Measurements from ENCODE around the gene CUL7.
A peak's percentile ranks its signal among the peaks of the same experiment; 100 is the strongest.

Gene CUL7

GRCh38 chr6:43075670-43076463 is 22.2 kb upstream of the CUL7 start, which contains the start of gene PTK7:
TSS of gene PTK7 (plus strand) at chr6:43076314. CDS start at chr6:43076489, 175 bp downstream.
- Histone ChIP-seq H3K27me3 (ENCODE audit: insufficient read depth, low read length, poor library complexity) (no peaks in the 10 kb centered on the region), H3K4me3 (ENCODE audit: low read depth in 1 of 2, low read length in 2 of 2) (peak within 1 kb of the TSS; percentile 96 to 98), H3K9ac (ENCODE audit: low read depth, low read length) (peak within 1 kb of the TSS; percentile 99), H3K36me3 (ENCODE audit: insufficient read depth, low read length) (peaks cover 14% of the 10 kb centered on the region), H3K4me2 (ENCODE audit: insufficient read depth, low read length) (peak within 1 kb of the TSS; percentile 95), H4K20me1 (ENCODE audit: insufficient read depth, low read length) (peaks cover 22% of the 10 kb centered on the region), H3K27ac (ENCODE audit: low read length) (peak within 1 kb of the TSS; percentile 83), H3K79me2 (ENCODE audit: insufficient read depth, low read length) (peaks cover 40% of the 10 kb centered on the region), H3K4me1 (ENCODE audit: insufficient read depth, low read length) (peaks cover 22% of the 10 kb centered on the region), H3K9me3 (ENCODE audit: insufficient read depth, low read length, severe bottlenecking) (no peaks in the 10 kb centered on the region), H2AFZ (ENCODE audit: low read depth, low read length) (peak within 1 kb of the TSS; percentile 97)
- TF ChIP-seq EZH2 (IDR thresholded peaks at IDR 0.05; ENCODE audit: borderline replicate concordance, low read depth, low read length, severe bottlenecking), result no peak
- no peak for TF ChIP-seq CTCF (IDR thresholded peaks at IDR 0.05; ENCODE audit: borderline replicate concordance, extremely low read depth, low read length, poor library complexity, severe bottlenecking)
- peak; percentile 89 for ATAC-seq (ENCODE audit: insufficient read depth, low read depth)
- DNase-seq, result peak; percentile 87

- Histone ChIP-seq H3K36me3 (ENCODE audit: insufficient read depth, low read length) (peaks cover 14% of the 10 kb centered on the region), H2AFZ (ENCODE audit: low read depth, low read length) (peak overlapping the region; percentile 83; the same call in 1 of the 2 replicates), H3K4me3 (ENCODE audit: low read depth in 1 of 2, low read length in 2 of 2) (peak overlapping the region in 1 of 2 experiments; percentile 60; a peak in 1 of 4 replicates), H3K27ac (ENCODE audit: low read length) (peak overlapping the region; percentile 65; the same call in 1 of the 2 replicates), H3K4me1 (ENCODE audit: insufficient read depth, low read length) (peaks cover 23% of the 10 kb centered on the region), H3K4me2 (ENCODE audit: insufficient read depth, low read length) (peak overlapping the region; percentile 95), H3K9ac (ENCODE audit: low read depth, low read length) (peak overlapping the region; percentile 46), H3K79me2 (ENCODE audit: insufficient read depth, low read length) (peaks cover 35% of the 10 kb centered on the region), H4K20me1 (ENCODE audit: insufficient read depth, low read length) (peaks cover 21% of the 10 kb centered on the region), H3K9me3 (ENCODE audit: insufficient read depth, low read length, severe bottlenecking) (no peaks in the 10 kb centered on the region), H3K27me3 (ENCODE audit: insufficient read depth, low read length, poor library complexity) (no peaks in the 10 kb centered on the region)
- no peak for DNase-seq
- no peak for ATAC-seq (ENCODE audit: insufficient read depth, low read depth)
- TF ChIP-seq CTCF (IDR thresholded peaks at IDR 0.05; ENCODE audit: borderline replicate concordance, extremely low read depth, low read length, poor library complexity, severe bottlenecking) (no peak), EZH2 (IDR thresholded peaks at IDR 0.05; ENCODE audit: borderline replicate concordance, low read depth, low read length, severe bottlenecking) (no peak)
Observed at GRCh38 chr6:43074847-43075669, 21.4 kb upstream of the CUL7 start.

GRCh38 chr6:43070028-43070632 is 16.5 kb upstream of the CUL7 start:
- Histone ChIP-seq H3K27ac (ENCODE audit: low read length) (0 out of 2 replicates have a peak overlapping the region, but pooled peaks have one; percentile 29), H3K9me3 (ENCODE audit: insufficient read depth, low read length, severe bottlenecking) (no peaks in the 10 kb centered on the region), H3K79me2 (ENCODE audit: insufficient read depth, low read length) (no peaks in the 10 kb centered on the region), H3K4me1 (ENCODE audit: insufficient read depth, low read length) (0 out of 2 replicates have a peak, but pooled peaks cover 5% of the 10 kb centered on the region), H3K9ac (ENCODE audit: low read depth, low read length) (no peak overlapping the region), H2AFZ (ENCODE audit: low read depth, low read length) (no peak overlapping the region), H3K4me2 (ENCODE audit: insufficient read depth, low read length) (no peak overlapping the region), H3K36me3 (ENCODE audit: insufficient read depth, low read length) (peaks cover 24% of the 10 kb centered on the region), H4K20me1 (ENCODE audit: insufficient read depth, low read length) (no peaks in the 10 kb centered on the region), H3K4me3 (ENCODE audit: low read depth in 1 of 2, low read length in 2 of 2) (no peak overlapping the region), H3K27me3 (ENCODE audit: insufficient read depth, low read length, poor library complexity) (no peaks in the 10 kb centered on the region)
- DNase-seq, result peak; percentile 54
- peak; percentile 90 for ATAC-seq (ENCODE audit: insufficient read depth, low read depth)
- TF ChIP-seq EZH2 (IDR thresholded peaks at IDR 0.05; ENCODE audit: borderline replicate concordance, low read depth, low read length, severe bottlenecking) (no peak), CTCF (IDR thresholded peaks at IDR 0.05; ENCODE audit: borderline replicate concordance, extremely low read depth, low read length, poor library complexity, severe bottlenecking) (peak; percentile 64)
